ENCODE results near the gene SEL1L3.

- TF ChIP-seq POLR2A (IDR thresholded peaks at IDR 0.05) (no peak), POLR2AphosphoS5 (IDR thresholded peaks at IDR 0.05) (no peak)
Observed at GRCh38 chr4:25842229-25842845, 20.5 kb downstream of the SEL1L3 start.

All from stomach (tissue), 4 donors.